BLaER1 (cell line): ENCODE results near the gene ONECUT1.

ENCODE experiments used
- H3K27ac ChIP-seq: shearing (Covaris generic); formaldehyde crosslinking; 2 replicates; pipeline ENCODE4 v1.8.1; 2022
- H3K27me3 ChIP-seq: shearing (Covaris generic); formaldehyde crosslinking; 2 replicates; pipeline ENCODE4 v1.8.1; 2022
- H3K36me3 ChIP-seq: shearing (Covaris generic); formaldehyde crosslinking; 2 replicates; pipeline ENCODE4 v1.8.1; 2022
- H3K4me1 ChIP-seq: shearing (Covaris generic); formaldehyde crosslinking; 2 replicates; pipeline ENCODE4 v1.8.1; 2022
- H3K4me2 ChIP-seq: shearing (Covaris generic); formaldehyde crosslinking; 2 replicates; pipeline ENCODE4 v1.8.1; 2022
- H3K4me3 ChIP-seq: shearing (Covaris generic); formaldehyde crosslinking; 2 replicates; pipeline ENCODE4 v1.8.1; 2022
- H3K9ac ChIP-seq: shearing (Covaris generic); formaldehyde crosslinking; 2 replicates; pipeline ENCODE4 v1.8.1; 2022
- H3K9me3 ChIP-seq: shearing (Covaris generic); formaldehyde crosslinking; 2 replicates; pipeline ENCODE4 v1.8.1; 2022
- H4K20me1 ChIP-seq: shearing (Covaris generic); formaldehyde crosslinking; 2 replicates; pipeline ENCODE4 v1.8.1; 2022
- Cebpa-rat ChIP-seq: shearing (Covaris generic); IDR thresholded peaks from 2 replicates; pipeline ENCODE4 v1.8.1; 2022

ONECUT1 gene

GRCh38 chr15:52789601-52790168 lies 451 bp downstream of the ONECUT1 start:
- Histone ChIP-seq H4K20me1 (peaks cover 48% of the 10 kb centered on the region; the same call in 1 of the 2 replicates), H3K36me3 (no peaks in the 10 kb centered on the region), H3K4me2 (peak overlapping the region; percentile 92), H3K27me3 (peaks cover 100% of the 10 kb centered on the region), H3K9ac (peak overlapping the region; percentile 53), H3K27ac (no peak overlapping the region), H3K4me1 (peaks cover 14% of the 10 kb centered on the region), H3K9me3 (peaks cover 61% of the 10 kb centered on the region), H3K4me3 (peak overlapping the region; percentile 74)
- no peak for TF ChIP-seq Cebpa-rat

DNA sequence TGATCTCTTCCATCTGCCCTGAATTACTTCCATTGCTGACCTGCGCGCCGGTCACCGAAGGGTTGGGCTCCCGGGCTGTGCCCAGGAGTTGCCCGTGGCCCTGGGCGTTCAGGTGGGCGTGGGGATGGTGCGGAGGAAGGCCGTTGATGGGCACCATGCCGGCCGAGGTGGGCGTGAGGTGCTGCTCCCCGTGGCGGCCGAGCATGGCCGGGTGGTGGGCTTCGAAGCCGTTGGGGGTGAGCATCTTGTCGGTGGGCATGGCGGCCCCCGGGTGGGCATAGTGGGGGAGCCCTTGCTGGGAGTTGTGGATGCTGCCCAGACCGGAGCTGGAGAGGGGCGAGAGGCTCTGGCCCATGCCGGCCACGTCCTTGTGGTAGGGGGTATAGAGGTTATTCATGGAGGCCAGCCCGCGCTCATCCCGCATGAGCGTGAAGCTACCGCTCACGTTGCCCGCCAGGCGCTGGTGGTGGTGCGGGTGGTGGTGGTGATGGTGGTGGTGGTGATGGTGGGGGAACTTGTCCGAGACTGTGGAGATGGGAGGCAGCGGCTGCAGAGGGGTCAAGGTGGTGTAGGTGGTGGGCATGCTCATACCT lies 1.0 kb downstream of the ONECUT1 start:
- Histone ChIP-seq H3K27ac (no peak overlapping the region), H3K4me1 (peaks cover 14% of the 10 kb centered on the region), H3K4me3 (peak overlapping the region; percentile 74), H3K36me3 (no peaks in the 10 kb centered on the region), H3K9me3 (peaks cover 61% of the 10 kb centered on the region), H3K27me3 (peaks cover 100% of the 10 kb centered on the region), H3K4me2 (peak overlapping the region; percentile 92), H3K9ac (no peak overlapping the region), H4K20me1 (peaks cover 49% of the 10 kb centered on the region; the same call in 1 of the 2 replicates)
- TF ChIP-seq Cebpa-rat, result no peak

GRCh38 chr15:52788099-52788986 lies 1.8 kb downstream of the ONECUT1 start:
- Histone ChIP-seq H3K27ac (no peak overlapping the region), H3K9me3 (peaks cover 63% of the 10 kb centered on the region), H3K9ac (no peak overlapping the region), H3K4me1 (peaks cover 14% of the 10 kb centered on the region), H4K20me1 (peaks cover 47% of the 10 kb centered on the region; the same call in 1 of the 2 replicates), H3K27me3 (peaks cover 100% of the 10 kb centered on the region), H3K36me3 (no peaks in the 10 kb centered on the region), H3K4me2 (no peak overlapping the region), H3K4me3 (0 out of 2 replicates have a peak overlapping the region, but pooled peaks have one; percentile 0)
- no peak for TF ChIP-seq Cebpa-rat

GRCh38 chr15:52787549-52788098 lies 2.5 kb downstream of the ONECUT1 start:
- no peak overlapping the region for H3K4me2 ChIP-seq
- H4K20me1 ChIP-seq, result peaks cover 42% of the 10 kb centered on the region; the same call in 1 of the 2 replicates
- no peak for TF ChIP-seq Cebpa-rat
- H3K4me3 ChIP-seq, result no peak overlapping the region
- H3K4me1 ChIP-seq, result peaks cover 14% of the 10 kb centered on the region
- H3K9ac ChIP-seq, result no peak overlapping the region
- H3K36me3 ChIP-seq, result no peaks in the 10 kb centered on the region
- H3K27me3 ChIP-seq, result peaks cover 100% of the 10 kb centered on the region
- peaks cover 66% of the 10 kb centered on the region for H3K9me3 ChIP-seq
- no peak overlapping the region for H3K27ac ChIP-seq

DNA sequence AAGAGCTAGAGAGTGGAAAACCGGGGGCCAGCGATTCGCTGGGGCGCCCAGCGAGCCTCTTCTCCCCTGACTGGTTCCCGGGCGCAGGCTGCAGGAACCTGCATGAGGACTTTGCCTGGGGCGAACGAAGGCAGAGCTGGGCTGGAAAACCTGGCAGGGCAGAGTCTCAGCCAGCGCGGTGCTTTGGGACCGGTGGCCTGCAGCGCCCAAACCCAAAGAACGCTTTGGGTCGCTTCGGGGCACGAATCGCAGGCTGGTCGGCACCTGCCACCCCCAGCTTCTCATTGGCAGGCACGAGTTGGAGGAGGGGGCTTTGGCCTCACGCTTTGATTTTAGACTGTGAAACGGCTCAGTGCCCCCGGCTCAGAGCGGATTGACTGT lies 3.0 kb downstream of the ONECUT1 start:
- Histone ChIP-seq H3K9ac (no peak overlapping the region), H3K9me3 (peaks cover 66% of the 10 kb centered on the region), H4K20me1 (peaks cover 42% of the 10 kb centered on the region; the same call in 1 of the 2 replicates), H3K27ac (no peak overlapping the region), H3K27me3 (peaks cover 100% of the 10 kb centered on the region), H3K36me3 (no peaks in the 10 kb centered on the region), H3K4me2 (no peak overlapping the region), H3K4me1 (peaks cover 14% of the 10 kb centered on the region), H3K4me3 (no peak overlapping the region)
- no peak for TF ChIP-seq Cebpa-rat

DNA sequence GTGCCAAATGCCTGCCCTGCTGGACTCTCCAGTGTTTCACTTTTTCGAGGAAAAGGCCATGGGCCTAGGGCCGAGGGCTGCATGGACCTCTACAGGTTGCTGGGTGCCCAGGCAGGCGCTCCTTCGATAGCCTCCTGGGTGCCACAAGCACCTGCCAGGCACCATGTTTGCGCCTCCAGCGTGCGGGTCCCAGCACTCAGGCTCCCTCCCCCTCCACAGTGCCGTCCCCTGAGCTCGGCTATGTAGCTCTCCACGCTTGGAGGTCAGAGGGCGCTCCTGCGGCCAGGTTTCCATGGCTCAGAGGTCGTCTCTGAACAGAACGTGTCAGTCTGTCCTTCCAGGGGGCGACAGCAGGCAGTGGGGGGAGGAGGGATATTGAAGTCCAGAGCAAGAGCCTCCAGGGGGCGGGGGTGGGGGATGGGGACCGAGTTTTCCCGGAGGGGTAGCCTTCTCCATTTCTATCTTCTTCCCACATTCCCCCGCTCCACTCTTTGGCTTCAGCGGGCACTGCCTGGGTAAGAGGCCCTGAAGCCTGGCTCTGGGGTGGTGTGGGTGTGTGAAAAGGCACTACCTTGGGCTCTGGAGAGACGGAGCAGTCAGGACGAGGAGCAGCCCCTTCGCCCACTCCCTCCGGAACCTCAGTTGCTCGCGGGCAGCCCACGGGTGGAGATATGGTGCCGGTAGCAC lies 3.6 kb downstream of the ONECUT1 start:
- H3K9ac ChIP-seq, result no peak overlapping the region
- H3K27me3 ChIP-seq, result peaks cover 100% of the 10 kb centered on the region
- peaks cover 38% of the 10 kb centered on the region; the same call in 1 of the 2 replicates for H4K20me1 ChIP-seq
- H3K27ac ChIP-seq, result no peak overlapping the region
- peaks cover 14% of the 10 kb centered on the region for H3K4me1 ChIP-seq
- no peaks in the 10 kb centered on the region for H3K36me3 ChIP-seq
- TF ChIP-seq Cebpa-rat, result no peak
- H3K4me2 ChIP-seq, result no peak overlapping the region
- no peak overlapping the region for H3K4me3 ChIP-seq
- H3K9me3 ChIP-seq, result peaks cover 64% of the 10 kb centered on the region

- peaks cover 10% of the 10 kb centered on the region for H3K4me1 ChIP-seq
- peaks cover 63% of the 10 kb centered on the region for H3K9me3 ChIP-seq
- H3K4me2 ChIP-seq, result no peak overlapping the region
- TF ChIP-seq Cebpa-rat, result no peak
- H3K4me3 ChIP-seq, result peak overlapping the region; percentile 41; the same call in 1 of the 2 replicates
- peaks cover 35% of the 10 kb centered on the region; the same call in 1 of the 2 replicates for H4K20me1 ChIP-seq
- no peaks in the 10 kb centered on the region for H3K36me3 ChIP-seq
- no peak overlapping the region for H3K27ac ChIP-seq
- no peak overlapping the region for H3K9ac ChIP-seq
- peaks cover 100% of the 10 kb centered on the region for H3K27me3 ChIP-seq
Observed at GRCh38 chr15:52785672-52786406, 4.3 kb downstream of the ONECUT1 start.

- Histone ChIP-seq H3K27ac (no peak overlapping the region), H3K9me3 (peaks cover 63% of the 10 kb centered on the region), H3K27me3 (peaks cover 94% of the 10 kb centered on the region), H3K4me2 (0 out of 2 replicates have a peak overlapping the region, but pooled peaks have one; percentile 9), H3K4me1 (peaks cover 9% of the 10 kb centered on the region), H4K20me1 (peaks cover 35% of the 10 kb centered on the region; the same call in 1 of the 2 replicates), H3K36me3 (no peaks in the 10 kb centered on the region), H3K4me3 (peak overlapping the region; percentile 41), H3K9ac (no peak overlapping the region)
- no peak for TF ChIP-seq Cebpa-rat
Observed at GRCh38 chr15:52784799-52785671, 5.1 kb downstream of the ONECUT1 start.
